ENCODE results near the gene MACROD2.

MACROD2 gene

GRCh38 chr20:15056246-15056645, 1060.9 kb downstream of the MACROD2 start:
- TF ChIP-seq CTCF (IDR thresholded peaks at IDR 0.05; ENCODE audit: low read depth, low read length, missing control alignments): no peak
- DNase-seq (ENCODE audit: extremely low read depth, low read depth): no peak
- H3K4me3 ChIP-seq (replicated peaks; ENCODE audit: low read depth, low read length): no peak overlapping the region

GRCh38 chr20:15058841-15059240, 1063.5 kb downstream of the MACROD2 start:
- TF ChIP-seq CTCF (IDR thresholded peaks at IDR 0.05; ENCODE audit: low read depth, low read length, missing control alignments): no peak
- no peak for DNase-seq (ENCODE audit: extremely low read depth, low read depth)
- no peak overlapping the region for H3K4me3 ChIP-seq (replicated peaks; ENCODE audit: low read depth, low read length)

GRCh38 chr20:15059438-15059837, 1064.1 kb downstream of the MACROD2 start:
- H3K4me3 ChIP-seq (replicated peaks; ENCODE audit: low read depth, low read length): no peak overlapping the region
- no peak for TF ChIP-seq CTCF (IDR thresholded peaks at IDR 0.05; ENCODE audit: low read depth, low read length, missing control alignments)
- DNase-seq (ENCODE audit: extremely low read depth, low read depth): no peak

DNA sequence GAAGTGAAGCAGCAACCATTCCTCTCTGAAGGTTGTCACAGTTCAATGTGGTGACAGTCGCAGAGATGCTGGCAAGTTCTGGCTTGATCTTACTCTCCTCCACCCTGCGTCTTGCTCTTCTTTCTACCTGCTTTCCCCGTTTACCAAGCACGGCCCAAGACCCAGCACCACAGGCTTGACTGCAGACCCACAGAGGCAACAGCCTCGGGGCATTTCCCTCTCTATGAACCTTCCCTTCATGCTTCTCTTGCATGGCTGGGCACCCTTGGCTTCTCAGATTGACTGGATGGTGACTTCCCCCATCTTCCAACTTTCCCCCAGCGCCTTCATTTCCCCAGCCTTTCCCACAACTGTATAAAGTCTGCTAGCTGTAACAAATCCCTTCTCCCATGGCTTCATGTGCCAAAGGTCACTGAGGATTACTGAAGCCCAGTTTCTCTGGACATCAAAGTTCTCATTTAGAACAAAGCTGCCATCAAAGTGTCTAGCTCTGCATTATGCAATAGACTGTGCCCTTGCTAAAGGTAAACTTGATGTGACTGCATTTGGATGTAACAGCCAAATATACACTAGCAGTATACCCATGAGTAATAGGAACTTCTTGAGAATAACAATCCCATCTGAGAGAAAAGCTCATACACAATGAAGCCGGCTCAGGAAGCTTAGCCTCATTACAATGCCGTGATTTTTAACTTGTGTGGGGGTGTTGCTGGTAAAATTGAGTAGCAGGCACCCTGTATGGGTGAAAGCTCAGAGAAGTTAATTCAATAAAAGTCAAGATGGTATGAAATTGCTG, 1065.1 kb downstream of the MACROD2 start:
- DNase-seq (ENCODE audit: extremely low read depth, low read depth): no peak
- H3K4me3 ChIP-seq (replicated peaks; ENCODE audit: low read depth, low read length): no peak overlapping the region
- no peak for TF ChIP-seq CTCF (IDR thresholded peaks at IDR 0.05; ENCODE audit: low read depth, low read length, missing control alignments)

DNA sequence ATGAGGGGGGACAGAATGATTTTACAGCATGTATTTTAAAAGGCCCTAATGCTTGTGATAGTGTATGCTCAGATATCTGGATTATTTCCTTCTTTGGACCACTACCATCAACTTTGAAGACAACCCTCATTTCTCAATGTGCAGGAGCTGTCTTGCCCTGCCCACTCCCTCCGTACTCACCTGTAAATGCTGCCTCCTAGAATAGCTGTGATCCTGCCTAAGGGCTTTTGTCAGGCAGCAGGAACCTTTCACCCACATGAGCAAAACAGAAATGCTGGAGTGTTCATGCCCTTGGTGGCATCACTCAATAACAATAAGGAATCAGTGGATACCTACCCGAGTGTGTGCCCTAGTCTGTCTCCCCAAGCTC, 1065.7 kb downstream of the MACROD2 start:
- DNase-seq (ENCODE audit: extremely low read depth, low read depth): no peak

GRCh38 chr20:15061955-15062354, 1066.6 kb downstream of the MACROD2 start:
- H3K4me3 ChIP-seq (replicated peaks; ENCODE audit: low read depth, low read length): no peak overlapping the region
- no peak for TF ChIP-seq CTCF (IDR thresholded peaks at IDR 0.05; ENCODE audit: low read depth, low read length, missing control alignments)
- DNase-seq (ENCODE audit: extremely low read depth, low read depth): no peak

More for the DNA sequence above, 1065.7 kb downstream of the MACROD2 start:
- no peak for TF ChIP-seq CTCF (IDR thresholded peaks at IDR 0.05; ENCODE audit: low read depth, low read length, missing control alignments)
- H3K4me3 ChIP-seq (replicated peaks; ENCODE audit: low read depth, low read length): no peak overlapping the region

DNA sequence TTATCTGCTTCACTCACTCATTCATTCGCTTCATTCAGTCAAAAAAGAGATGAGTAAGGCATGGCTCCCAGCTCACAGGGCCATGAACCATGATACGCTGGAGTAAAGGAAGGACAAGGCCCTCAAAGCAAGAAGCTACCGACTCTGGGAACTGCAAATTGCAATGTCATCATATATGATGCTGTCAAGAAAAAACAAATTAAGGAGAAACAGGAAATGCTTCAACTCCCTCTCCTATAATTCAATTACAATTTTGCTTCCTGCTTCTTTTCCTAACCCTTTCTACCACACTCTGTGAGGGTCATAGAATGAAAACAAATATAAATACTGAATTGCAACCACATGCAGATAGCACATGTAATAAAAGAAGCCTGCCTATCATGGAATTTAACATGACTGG, 1067.8 kb downstream of the MACROD2 start:
- no peak for TF ChIP-seq CTCF (IDR thresholded peaks at IDR 0.05; ENCODE audit: low read depth, low read length, missing control alignments)
- DNase-seq (ENCODE audit: extremely low read depth, low read depth): no peak
- no peak overlapping the region for H3K4me3 ChIP-seq (replicated peaks; ENCODE audit: low read depth, low read length)

Measured in HFF-Myc (cell line).